ENCODE results near the gene EPB41L3. TPM values are rescaled to one million over a fixed set of nuclear protein-coding genes. Genes with fewer than 3 reads are reported as not detected.

Gene EPB41L3
- total RNA-seq, 1 experiment from 2014 or later, result 20.6 TPM

GRCh38 chr18:5419601-5420000 is 124.2 kb downstream of the EPB41L3 start (continued):
- no peak for TF ChIP-seq PREB (CRISPR knock-in tag; IDR thresholded peaks at IDR 0.05; ENCODE audit: borderline replicate concordance)

DNA sequence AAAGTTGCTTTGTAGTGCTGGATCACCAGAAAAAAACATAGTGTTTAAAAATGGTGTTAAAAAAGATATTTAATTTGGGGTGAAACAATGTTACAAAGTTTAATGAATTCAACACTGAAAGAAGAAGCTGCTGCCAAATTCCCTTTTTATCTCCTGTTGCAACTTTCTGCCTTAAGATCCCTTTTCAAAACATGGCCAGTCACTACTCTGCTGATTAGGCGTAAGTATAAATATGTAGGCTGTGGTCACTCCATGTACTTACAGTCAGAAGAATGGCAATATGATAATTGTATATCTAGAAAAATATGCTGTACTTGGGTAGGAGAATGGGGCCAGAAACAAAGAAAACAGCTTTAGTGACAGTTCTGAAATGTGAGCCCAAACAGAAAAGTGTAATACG is 124.8 kb downstream of the EPB41L3 start:
- POLR2A ChIA-PET, result no interaction called here
- peaks cover 25% of the 10 kb centered on the region for H3K4me1 Mint-ChIP-seq

More for the DNA sequence above, 124.8 kb downstream of the EPB41L3 start:
- DNase-seq (ENCODE audit: low spot score) (no peak), ATAC-seq (no peak)
- H3K27me3 Mint-ChIP-seq (ENCODE audit: low read depth), result no peaks in the 10 kb centered on the region
- H3K36me3 Mint-ChIP-seq, result no peaks in the 10 kb centered on the region
- no peak overlapping the region for H3K4me3 Mint-ChIP-seq
- no peak overlapping the region for H3K27ac Mint-ChIP-seq
- no peaks in the 10 kb centered on the region for H3K9me3 Mint-ChIP-seq
- TF ChIP-seq ZNF532 (CRISPR knock-in tag; IDR thresholded peaks at IDR 0.05; ENCODE audit: borderline replicate concordance), result no peak
- TF ChIP-seq ELF4 (CRISPR knock-in tag; IDR thresholded peaks at IDR 0.05; ENCODE audit: low read depth), result no peak
- TF ChIP-seq NR3C1 (CRISPR knock-in tag; conservative IDR thresholded peaks at IDR 0.05; ENCODE audit: low read depth), result no peak
- TF ChIP-seq RORB (CRISPR knock-in tag; IDR thresholded peaks at IDR 0.05), result no peak
- no peak for TF ChIP-seq AR (CRISPR knock-in tag; IDR thresholded peaks at IDR 0.05)
- TF ChIP-seq SMAD4 (CRISPR knock-in tag; IDR thresholded peaks at IDR 0.05), result no peak
- TF ChIP-seq, protein P1, sequence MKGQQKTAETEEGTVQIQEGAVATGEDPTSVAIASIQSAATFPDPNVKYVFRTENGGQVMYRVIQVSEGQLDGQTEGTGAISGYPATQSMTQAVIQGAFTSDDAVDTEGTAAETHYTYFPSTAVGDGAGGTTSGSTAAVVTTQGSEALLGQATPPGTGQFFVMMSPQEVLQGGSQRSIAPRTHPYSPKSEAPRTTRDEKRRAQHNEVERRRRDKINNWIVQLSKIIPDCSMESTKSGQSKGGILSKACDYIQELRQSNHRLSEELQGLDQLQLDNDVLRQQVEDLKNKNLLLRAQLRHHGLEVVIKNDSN (CRISPR knock-in tag; IDR thresholded peaks at IDR 0.05), result no peak
- no peak for TF ChIP-seq NR2C2 (CRISPR knock-in tag; IDR thresholded peaks at IDR 0.05)
- TF ChIP-seq, protein P2, sequence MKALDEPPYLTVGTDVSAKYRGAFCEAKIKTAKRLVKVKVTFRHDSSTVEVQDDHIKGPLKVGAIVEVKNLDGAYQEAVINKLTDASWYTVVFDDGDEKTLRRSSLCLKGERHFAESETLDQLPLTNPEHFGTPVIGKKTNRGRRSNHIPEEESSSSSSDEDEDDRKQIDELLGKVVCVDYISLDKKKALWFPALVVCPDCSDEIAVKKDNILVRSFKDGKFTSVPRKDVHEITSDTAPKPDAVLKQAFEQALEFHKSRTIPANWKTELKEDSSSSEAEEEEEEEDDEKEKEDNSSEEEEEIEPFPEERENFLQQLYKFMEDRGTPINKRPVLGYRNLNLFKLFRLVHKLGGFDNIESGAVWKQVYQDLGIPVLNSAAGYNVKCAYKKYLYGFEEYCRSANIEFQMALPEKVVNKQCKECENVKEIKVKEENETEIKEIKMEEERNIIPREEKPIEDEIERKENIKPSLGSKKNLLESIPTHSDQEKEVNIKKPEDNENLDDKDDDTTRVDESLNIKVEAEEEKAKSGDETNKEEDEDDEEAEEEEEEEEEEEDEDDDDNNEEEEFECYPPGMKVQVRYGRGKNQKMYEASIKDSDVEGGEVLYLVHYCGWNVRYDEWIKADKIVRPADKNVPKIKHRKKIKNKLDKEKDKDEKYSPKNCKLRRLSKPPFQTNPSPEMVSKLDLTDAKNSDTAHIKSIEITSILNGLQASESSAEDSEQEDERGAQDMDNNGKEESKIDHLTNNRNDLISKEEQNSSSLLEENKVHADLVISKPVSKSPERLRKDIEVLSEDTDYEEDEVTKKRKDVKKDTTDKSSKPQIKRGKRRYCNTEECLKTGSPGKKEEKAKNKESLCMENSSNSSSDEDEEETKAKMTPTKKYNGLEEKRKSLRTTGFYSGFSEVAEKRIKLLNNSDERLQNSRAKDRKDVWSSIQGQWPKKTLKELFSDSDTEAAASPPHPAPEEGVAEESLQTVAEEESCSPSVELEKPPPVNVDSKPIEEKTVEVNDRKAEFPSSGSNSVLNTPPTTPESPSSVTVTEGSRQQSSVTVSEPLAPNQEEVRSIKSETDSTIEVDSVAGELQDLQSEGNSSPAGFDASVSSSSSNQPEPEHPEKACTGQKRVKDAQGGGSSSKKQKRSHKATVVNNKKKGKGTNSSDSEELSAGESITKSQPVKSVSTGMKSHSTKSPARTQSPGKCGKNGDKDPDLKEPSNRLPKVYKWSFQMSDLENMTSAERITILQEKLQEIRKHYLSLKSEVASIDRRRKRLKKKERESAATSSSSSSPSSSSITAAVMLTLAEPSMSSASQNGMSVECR (CRISPR knock-in tag; IDR thresholded peaks at IDR 0.05; ENCODE audit: borderline replicate concordance), result no peak
- CTCF ChIA-PET, result no interaction called here
